Posterior vena cava (tissue), 2 donors: ENCODE data around the gene YIPF4. TPM values are rescaled to one million over a fixed set of nuclear protein-coding genes. Genes with fewer than 3 reads are reported as not detected.
A peak's percentile ranks its signal among the peaks of the same experiment; 100 is the strongest.
"Not testable (repeated sequence)": the region's sequence is repeated elsewhere in the genome, so short reads cannot be mapped to it uniquely, and the experiment has no call there.

Experiments
- DNase-seq: peaks from one replicate; pipeline ENCODE4 v3.0.0-alpha.2; 2020; ENCODE audit warnings: low spot score
- intact Hi-C, 2 donors: fragments of 100-400 bp; cut with DNase I; formaldehyde crosslinking; loops; one replicate each; pipeline versions ENCODE4 v1.14.1 to v1.14.2; 2022 to 2023
- total RNA-seq, 2 donors: library from RNA; stranded (reverse); fragmentation: NEBNext Ultra II Directional; extraction: Animal tissue kit (Norgen Biotek cat#: 25700); gene quantifications; one replicate each; pipeline ENCODE4 v1.2.1, GENCODE V29; 2021
- donor health status: DM: yes; HTN: yes; CAD: no.
- donor health status: DM: yes; HTN: yes; CAD: no.

The YIPF4 gene
- total RNA-seq, 2 donors from 2014 or later = 42.2 to 42.8 TPM

DNA sequence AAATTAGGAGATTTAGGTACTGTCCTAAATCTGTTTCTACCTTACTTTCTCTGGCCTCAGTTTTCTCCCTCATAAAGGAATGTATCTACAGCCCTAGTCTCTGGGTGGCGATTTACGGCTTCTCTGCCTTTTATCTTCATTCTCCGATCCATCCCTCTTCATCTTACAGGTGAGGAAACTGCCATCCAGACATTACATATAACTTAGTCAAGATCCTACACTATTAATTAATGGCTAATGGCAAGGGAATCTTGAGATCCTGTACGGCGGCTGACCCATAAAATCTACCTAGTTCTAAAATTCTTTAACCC, 386 bp upstream of the YIPF4 start:
- intact Hi-C loops = no loop called here

DNA sequence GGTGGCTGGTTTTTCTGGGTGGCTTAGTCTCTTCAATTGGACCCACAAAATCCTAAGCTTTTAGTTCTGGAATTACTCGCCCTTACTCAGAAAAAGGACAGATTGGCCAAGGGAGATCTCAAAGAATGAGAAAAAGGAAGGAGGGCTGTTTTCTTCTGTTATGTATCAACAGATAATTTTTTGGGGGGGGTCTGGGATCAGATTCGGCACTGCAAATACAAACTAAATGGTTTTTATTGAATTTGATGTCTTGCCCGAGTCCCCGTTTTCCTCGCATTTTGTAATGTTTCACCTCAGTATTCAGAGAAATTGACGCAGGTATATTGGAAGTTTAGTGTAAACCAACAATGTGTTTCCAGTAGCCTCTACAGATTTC, 762 bp downstream of the YIPF4 start:
- intact Hi-C loops = no loop called here
- no peak for DNase-seq

More for the DNA sequence above, 386 bp upstream of the YIPF4 start:
- DNase-seq = no peak

DNA sequence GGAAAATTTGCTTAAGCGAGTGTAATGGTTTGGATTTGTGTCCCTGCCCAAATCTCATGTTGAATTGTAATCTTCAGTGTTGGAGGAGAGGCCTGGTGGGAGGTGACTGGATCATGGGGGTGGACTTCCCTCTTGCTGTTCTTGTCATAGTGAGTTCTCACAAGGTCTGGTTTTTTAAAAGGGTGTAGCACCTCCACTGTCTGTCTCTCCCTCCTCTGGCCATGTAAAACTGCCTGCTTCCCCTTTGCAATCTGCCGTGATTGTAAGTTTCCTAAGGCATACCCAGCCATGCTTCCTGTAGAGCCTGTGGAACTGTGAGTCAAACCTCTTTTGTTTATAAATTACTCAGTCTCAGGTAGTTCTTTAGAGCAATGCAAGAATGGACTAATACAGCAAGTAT, 6.6 kb downstream of the YIPF4 start:
- intact Hi-C loops = no loop called here
- DNase-seq = no peak

DNA sequence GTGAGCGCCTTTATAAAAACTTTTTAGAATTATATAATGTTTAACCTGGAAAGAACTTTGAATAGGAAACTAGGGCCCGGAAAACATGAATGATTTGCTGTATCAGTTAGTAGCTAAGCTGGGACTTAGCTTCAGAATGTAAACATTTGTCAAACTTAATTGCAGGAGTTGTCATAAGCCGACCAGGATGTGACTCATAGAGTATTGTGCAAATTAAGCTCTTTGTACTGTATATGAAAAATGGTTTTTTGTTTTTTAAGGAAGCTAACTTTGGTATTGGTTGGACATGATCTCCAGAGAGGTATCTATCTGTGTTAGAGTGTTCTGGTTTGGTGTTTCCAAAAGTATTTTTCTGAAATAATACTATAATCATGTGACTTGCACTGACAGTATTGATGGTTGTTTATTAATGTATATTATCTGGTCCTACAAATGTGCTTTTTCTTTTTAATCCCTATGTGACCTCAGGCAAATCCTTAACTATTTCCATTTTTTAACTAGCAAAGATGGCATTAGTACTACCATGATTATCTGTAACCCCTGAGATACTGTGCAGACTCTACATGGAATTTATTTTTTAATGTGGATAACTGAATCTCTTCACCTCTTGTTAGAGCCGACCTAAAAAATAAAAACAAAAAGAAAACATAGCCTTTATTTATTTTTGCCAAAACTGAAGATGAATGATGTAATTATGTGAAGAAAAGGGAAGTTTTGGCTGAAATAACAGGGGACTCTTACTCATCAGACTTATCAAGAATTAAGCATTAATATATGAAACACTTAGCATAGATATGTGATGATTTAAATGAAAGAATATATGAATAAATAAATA, 11.7 kb downstream of the YIPF4 start:
- no peak for DNase-seq
- intact Hi-C loops = no loop called here

DNA sequence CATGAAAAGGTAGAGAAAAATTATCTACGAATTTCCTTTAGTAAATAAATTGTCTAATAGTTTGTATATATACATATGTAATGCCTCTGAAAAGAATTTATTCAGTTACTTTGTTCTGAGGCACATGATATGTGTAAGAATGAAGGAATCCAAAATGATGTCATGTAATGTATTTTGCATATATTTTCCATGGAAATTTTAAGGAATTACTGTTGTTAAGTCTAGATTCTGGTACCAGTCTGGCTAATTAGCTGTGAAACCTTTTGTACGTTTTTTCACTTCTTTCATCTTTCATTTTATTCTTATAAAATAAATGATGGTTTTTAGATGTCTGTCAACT, 12.3 kb downstream of the YIPF4 start:
- intact Hi-C loops = no loop called here
- DNase-seq = no peak

DNA sequence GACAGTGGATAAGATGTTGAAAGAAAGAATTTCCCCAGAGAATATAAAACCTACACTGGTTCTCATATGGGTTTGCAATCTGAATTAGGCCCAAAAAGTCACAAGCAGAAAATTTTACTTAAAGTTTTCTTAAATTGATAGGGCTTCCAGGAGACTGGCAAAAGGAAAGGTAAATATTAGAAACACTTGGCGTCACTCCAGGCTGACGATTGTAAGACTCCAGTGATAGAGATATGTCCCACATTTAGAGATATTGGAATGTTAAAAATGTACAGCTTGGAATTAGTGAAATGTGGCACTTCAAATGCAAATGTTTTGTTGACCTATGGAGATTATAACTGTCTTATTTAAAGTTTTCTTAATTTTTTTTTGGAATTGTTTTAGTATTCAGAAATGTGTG, 14.0 kb downstream of the YIPF4 start:
- intact Hi-C loops = no loop called here
- no peak for DNase-seq

DNA sequence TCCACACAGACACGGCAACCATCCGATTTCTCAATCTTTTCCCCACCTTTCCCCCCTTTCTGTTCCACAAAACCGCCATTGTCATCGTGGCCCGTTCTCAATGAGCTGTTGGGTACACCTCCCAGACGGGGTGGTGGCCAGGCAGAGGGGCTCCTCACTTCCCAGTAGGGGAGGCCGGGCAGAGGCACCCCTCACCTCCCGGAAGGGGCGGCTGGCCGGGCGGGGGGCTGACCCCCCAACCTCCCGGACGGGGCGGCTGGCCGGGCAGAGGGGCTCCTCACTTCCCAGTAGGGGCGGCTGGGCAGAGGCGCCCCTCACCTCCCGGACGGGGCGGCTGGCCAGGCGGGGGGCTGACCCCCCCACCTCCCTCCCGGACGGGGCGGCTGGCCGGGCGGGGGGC, 15.8 kb downstream of the YIPF4 start:
- DNase-seq, intact Hi-C loops: not testable (repeated sequence)

DNA sequence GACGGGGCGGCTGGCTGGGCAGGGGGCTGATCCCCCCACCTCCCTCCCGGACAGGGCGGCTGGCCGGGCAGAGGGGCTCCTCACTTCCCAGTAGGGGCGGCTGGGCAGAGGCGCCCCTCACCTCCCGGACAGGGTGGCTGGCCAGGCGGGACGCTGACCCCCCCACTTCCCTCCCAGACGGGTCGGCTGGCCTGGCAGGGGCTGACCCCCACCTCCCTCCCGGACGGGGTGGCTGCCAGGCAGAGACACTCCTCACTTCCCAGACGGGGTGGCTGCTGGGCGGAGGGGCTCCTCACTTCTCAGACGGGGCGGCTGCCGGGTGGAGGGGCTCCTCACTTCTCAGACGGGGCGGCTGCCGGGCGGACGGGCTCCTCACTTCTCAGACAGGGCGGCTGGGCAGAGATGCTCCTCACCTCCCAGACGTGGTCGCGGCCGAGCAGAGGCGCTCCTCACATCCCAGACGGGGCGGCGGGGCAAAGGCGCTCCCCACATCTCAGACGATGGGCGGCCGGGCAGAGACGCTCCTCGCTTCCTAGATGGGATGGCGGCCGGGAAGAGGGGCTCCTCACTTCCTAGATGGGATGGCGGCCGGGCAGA, 16.4 kb downstream of the YIPF4 start:
- intact Hi-C loops, DNase-seq: not testable (repeated sequence)

DNA sequence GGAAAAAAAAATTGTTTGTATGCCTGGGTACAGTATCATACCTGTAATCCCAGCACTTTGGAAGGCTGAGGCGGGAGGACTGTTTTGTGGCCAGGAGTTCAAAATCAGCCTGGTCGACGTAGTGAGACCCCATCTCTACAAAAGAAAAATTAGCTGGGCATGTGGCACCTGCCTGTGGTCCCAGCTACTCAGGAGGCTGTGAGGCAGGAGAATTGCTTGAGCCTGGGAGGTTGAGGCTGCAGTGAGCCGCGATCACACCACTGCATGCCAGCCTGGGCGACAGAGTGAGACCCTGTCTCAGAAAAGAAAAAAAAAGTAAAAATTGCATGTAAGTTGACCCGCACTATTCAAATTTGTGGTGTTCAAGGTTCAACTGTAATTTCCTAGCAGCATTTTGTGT, 32.9 kb downstream of the YIPF4 start:
- intact Hi-C loops = no loop called here
- no peak for DNase-seq

DNA sequence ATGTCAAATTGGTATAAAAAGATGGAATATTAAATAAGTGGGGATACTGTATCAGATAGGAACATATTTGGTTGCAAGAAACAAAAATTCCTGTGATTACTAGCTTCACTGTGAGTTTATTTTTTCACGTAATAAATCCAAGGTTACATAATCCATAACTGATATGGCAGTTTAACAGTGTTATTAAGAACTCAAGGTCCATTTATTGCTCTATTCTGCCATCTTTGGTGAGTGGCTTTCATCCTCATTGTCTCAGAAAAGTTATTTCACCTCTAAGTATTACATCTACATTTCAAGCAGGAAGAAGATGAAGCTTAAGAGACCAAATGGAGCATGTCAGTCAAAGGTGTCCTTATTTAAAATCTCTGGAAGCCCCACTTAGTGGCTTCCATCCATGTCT, 37.2 kb downstream of the YIPF4 start:
- intact Hi-C loops = no loop called here
- no peak for DNase-seq

DNA sequence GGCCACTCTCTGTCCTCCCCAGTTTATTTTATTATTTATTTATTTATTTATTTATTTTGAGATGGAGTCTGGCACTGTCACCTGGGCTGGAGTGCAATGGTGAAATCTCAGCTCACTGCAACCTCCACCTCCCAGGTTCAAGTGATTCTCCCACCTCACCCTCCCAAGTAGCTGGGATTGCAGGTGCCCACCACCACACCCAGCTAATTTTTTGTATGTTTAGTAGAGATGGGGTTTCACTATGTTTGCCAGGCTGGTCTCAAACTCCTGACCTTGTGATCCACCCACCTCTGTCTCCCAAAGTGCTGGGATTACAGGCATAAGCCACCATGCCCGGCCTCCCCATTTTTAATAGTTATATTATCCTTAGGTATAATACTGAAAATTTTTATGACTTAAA, 51.0 kb downstream of the YIPF4 start:
- intact Hi-C loops, DNase-seq: not testable (repeated sequence)

DNA sequence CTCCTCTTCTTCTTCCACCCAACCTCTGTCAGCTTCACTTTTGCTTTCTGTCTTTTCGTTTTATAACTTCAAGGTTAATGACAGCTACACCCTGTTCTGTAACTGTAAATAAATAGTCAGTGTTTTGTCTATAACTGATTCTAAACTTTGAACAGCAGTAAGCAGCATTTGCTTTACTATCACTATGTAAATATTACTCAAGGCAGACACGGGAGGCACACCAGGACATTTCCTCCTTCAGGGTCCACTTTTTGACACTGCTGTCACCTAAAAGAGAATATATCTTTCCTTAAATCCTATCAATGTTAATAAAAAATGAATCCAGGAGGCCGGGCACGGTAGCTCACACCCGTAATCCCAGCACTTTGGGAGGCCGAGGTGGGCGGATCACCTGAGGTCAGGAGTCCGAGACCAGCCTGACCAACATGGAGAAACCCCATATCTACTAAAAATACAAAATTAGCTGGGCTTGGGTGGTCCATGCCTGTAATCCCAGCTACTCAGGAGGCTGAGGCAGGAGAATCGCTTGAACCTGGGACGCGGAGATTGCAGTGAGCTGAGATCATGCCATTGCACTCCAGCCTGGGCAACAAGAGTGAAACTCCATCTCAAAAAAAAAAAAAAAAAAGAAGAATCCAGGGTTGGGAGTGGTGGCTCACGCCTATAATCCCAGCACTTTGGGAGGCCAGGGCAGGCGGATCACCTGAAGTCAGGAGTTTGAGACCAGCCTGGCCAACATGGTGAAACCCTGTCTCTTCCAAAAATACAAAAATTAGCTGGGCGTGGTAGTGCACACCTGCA, 51.7 kb downstream of the YIPF4 start:
- DNase-seq, intact Hi-C loops: not testable (repeated sequence)

DNA sequence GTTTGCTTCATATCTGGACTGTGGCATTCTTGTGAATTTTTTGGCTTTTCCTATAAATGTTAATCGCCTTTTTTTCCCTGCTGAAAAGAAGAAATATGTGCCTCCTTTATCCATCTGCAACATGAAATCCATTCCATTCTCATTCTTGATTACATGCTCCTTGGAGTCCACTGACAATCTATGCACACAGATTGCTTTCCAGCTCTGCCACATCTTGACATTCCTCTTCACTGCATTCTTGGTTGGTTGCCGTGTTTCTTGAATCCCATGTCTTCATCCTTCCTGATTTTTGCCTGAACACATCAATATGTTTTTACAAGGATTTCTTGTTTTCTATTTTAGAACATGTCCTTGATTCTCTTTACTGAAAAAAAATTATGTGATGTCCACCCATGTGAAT, 52.4 kb downstream of the YIPF4 start:
- intact Hi-C loops = no loop called here
- no peak for DNase-seq

DNA sequence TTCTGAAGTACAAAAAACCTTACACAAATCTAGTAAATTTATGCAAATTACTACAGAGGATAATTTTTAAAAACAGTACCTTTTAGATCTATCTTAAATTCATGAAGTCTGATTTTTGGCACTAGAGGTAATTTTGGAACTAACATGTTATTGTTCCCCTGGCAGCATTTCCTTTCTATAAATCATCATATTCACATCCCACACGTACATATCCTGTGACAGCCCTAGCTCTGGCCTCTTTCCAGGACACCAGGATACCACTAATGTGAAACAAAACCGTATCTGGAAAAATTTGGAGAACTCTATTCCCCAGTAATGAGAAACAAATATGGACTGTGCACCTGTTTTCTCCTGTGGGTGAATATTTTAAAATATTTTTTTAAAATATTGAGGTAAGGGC, 65.1 kb downstream of the YIPF4 start:
- intact Hi-C loops = no loop called here
- DNase-seq = no peak

DNA sequence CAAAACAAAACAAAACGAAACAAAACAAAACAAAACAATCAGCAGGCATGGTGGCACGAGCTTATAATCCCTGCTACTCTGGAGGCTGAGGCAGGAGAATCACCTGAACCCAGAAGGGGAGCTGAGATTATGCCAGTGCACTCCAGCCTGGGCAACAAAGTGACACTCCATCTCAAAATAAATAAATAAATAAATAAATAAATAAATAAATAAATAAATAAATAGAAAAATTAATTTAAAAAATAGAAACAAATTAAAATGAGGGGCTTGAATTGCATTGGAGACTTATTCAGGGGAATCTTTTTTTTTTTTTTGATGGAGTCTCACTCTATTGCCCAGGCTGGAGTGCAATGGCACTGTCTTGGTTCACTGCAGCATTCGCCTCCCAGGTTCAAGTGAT, 73.1 kb downstream of the YIPF4 start:
- intact Hi-C loops, DNase-seq: not testable (repeated sequence)

DNA sequence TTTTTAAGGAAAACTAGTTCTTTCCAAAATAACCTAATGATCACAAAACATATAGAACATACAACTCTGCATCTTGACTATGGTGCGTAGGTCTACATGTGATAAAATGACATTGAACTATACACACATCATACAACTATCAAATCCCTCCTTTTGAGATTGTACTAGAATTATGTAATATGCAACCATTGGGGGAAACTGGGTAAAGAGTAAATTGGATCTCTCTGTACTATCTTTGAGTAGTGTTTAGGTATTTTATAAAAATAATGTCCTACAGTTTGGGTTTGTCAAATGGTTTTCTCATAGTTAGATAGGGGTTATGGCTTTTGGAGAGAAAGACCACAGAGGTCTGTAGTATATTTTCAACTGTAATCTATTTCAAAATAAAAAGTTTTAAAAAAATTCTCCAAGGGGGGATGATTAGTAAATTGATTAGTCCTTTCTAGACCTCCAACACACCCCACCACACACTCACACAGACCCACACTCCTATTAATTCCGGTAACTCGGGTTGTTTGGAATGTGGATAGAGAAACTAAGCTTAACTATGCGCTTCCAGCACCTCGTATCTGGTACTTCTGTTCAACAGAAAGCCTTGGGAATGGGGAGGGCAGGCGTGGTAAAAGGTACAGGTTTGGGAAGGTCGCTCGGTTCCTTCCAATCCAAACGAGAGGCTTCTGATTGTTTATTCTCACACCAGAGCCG, 78.4 kb downstream of the YIPF4 start:
- DNase-seq = no peak
- intact Hi-C loops = no loop called here

DNA sequence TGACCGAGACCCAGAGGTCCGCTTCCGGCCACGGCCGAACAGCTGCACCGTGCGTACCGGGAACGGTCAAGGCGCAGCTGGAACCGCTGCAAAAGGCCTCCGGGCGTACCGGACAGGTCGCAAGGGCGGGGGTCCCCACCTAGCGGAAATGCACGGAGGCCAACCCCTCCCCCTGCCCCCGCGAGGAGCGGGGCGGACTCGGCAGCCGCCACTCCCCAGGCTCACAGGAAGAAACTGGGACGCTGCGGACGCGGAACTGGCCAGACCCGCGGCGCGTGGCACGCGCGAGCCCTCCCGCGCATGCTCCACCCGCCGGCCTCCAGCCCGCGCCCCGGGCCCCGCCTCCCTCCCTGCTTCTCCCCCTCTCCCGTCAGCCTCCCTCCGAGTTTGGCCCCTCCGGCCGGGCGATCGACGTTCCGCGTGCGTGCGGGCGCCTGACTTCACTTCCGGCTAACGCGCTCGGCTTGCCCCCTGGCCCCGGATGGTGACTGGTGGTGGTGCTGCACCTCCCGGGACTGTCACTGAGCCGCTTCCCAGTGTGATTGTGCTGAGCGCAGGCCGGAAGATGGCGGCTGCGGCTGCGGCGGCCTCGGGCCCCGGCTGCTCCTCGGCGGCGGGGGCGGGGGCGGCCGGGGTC, 79.1 kb downstream of the YIPF4 start, which contains the start of gene BIRC6:
Gene BIRC6 (plus strand): TSS at position 343 of the 637 bp plus-strand sequence. CDS start 139 bp downstream, at position 482.
- peak; percentile 100 for DNase-seq
- intact Hi-C loops = no loop called here

DNA sequence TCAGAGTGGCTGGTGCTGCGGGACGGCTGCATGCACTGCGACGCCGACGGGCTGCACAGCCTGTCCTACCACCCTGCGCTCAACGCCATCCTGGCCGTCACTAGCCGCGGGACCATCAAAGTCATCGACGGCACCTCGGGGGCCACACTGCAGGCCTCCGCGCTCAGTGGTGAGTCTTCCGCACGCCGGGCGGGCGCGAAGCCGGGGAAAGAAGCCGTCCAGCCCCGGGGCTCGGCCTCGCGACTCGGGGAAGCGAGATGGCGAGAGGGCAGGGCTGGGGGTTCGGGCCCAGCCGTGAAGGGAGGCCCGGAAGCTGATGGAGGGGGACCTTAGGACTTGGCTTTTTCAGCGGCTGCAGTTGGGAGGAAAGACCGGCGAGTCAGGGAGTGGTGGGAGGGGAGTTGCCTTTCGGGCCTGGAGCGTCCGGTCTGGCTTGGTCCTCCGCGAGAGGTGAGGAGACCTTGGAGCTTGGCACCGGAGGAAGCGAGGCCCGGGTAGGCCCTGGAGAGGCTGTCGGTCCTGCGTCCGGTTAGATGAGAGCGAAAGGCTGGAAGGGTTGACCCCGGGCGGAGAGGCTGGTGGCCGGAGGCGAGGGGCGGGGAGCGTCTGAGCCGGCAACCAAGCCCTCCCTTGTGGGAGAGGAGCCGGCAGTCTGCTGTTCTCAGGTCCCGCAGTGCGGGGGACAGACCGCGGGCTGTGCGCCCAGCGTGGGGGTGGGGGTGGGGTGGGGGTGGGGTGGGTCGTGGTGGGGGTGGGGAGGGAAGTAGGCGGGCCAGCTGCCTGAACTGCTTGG, 79.8 kb downstream of the YIPF4 start:
- DNase-seq = no peak
- intact Hi-C loops = no loop called here

DNA sequence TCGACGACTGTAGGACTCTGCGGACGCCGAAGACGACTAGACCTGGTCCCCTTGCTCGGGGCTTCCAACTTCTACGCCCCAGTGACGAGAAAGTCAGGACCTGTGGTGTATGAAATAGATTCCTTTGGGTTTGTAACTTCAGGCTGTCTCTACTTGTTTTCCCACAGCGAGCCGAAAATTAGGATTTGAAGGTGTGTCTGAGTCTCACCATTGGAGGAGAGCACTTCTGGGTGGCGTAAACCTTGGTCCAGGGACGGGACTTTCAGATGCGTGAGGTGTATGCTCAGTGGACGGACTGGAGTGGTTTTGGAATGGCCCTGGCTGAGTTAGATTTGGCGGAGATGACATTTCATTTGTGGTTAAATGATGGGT, 80.4 kb downstream of the YIPF4 start:
- no peak for DNase-seq
- intact Hi-C loops = no loop called here
